GM19452 (cell line): Measurements from ENCODE around the gene PLET1.
"Not testable (repeated sequence)": the region's sequence is repeated elsewhere in the genome, so short reads cannot be mapped to it uniquely, and the experiment has no call there.

Source experiments
- ATAC-seq: cut with Tn5 transposase; IDR thresholded peaks from one replicate; pipeline ENCODE4 v1.9.1; 2021; ENCODE audit not compliant: unreplicated experiment

The PLET1 gene

GRCh38 chr11:112215621-112216020, 45.0 kb downstream of the PLET1 start:
- ATAC-seq: no peak

- ATAC-seq: no peak
Measured at GRCh38 chr11:112213753-112214152, 46.9 kb downstream of the PLET1 start.

- ATAC-seq: no peak
Measured at GRCh38 chr11:112212710-112213109, 48.0 kb downstream of the PLET1 start.

GRCh38 chr11:112212290-112212689, 48.4 kb downstream of the PLET1 start:
- no peak for ATAC-seq

- ATAC-seq: no peak
Measured at GRCh38 chr11:112211536-112211935, 49.1 kb downstream of the PLET1 start.

- no peak for ATAC-seq
Measured at GRCh38 chr11:112210890-112211289, 49.8 kb downstream of the PLET1 start.

- ATAC-seq: no peak
Measured at GRCh38 chr11:112206071-112206470, 54.6 kb downstream of the PLET1 start.

GRCh38 chr11:112200252-112200651, 60.4 kb downstream of the PLET1 start:
- no peak for ATAC-seq

GRCh38 chr11:112199101-112199500, 61.6 kb downstream of the PLET1 start:
- not testable (repeated sequence) for ATAC-seq
